Medulla oblongata (tissue), 1 donor: Measurements from ENCODE around the gene VIPR2.

ENCODE experiments used
- DNase-seq: peaks from one replicate; pipeline ENCODE4 v3.0.0-alpha.2; 2015; ENCODE audit errors: extremely low spot score

VIPR2 gene

DNA sequence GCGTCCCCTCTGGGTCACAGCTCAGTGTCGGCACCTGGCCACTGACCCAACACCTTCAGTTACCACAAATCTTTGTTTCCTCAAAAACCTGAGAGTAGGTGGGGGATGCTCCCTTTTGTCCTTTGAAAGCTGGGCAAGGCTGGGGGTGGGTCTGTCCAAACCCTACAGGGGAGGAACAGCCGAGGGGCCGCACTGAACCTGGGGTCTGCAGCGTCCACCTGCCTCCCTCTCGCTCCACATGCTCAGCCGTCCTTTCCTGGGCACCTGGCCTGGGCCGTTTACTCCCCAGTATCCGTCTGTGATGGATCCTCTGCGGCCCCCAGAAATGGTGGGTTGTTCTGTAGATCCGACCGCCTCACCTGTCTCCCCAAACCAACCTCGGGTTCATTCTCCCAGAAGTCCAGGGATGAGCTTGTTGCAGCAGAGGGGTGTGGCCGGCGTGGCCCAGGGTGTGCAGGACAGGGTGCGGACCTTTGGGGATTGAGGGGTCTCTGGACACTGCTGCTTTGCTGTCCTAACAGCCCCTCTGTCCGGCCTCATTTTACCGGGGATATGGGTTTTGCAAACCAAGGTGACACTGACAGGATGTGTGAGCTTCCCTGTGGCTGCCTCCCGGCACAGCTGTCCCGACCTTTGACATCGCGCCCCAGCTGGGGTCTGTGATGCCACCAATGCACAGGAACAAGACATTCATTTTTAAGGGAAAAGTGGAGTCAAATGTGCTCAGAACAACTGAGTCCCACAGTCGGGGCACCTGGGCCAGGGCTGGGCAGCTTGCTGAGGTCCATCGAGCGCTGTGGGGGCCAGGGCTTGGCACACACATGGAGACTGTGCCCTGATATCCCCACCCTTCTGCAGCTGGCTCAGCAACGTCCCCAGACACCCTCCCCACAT lies 115.9 kb downstream of the VIPR2 start:
- DNase-seq = no peak

DNA sequence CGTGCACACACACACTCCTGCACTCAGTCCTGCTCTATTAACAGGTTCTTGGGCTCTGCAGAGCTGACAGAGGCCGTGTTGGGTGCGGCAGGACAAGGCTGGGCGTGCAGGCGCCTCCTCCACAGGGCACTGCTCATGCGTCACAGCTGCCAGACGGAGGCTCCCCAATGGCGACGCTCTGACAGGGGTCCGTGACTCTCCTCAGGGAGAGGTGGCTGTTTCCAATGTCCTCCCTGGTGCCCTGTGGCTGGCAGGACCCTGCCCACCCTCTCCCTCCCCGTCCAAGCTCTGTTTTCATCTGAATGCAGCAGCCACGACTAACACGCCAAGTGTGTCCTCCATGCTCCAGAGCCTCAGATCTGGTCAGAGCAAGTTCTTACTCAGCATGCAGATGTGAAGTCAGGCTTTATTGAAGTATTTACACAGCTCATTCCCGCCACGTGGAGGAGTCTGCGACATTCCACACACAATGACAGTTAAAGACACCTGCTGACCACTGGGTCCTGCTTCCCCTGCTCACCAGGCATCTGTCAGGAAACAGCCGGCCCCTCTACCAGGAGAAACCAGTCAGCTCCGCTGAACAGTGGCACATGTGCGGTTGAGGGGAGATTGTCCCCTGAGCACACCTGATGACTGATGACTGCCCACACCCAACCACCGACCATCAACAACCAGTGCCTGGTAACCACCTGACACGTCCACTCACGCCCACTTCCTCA lies 116.7 kb downstream of the VIPR2 start:
- no peak for DNase-seq

DNA sequence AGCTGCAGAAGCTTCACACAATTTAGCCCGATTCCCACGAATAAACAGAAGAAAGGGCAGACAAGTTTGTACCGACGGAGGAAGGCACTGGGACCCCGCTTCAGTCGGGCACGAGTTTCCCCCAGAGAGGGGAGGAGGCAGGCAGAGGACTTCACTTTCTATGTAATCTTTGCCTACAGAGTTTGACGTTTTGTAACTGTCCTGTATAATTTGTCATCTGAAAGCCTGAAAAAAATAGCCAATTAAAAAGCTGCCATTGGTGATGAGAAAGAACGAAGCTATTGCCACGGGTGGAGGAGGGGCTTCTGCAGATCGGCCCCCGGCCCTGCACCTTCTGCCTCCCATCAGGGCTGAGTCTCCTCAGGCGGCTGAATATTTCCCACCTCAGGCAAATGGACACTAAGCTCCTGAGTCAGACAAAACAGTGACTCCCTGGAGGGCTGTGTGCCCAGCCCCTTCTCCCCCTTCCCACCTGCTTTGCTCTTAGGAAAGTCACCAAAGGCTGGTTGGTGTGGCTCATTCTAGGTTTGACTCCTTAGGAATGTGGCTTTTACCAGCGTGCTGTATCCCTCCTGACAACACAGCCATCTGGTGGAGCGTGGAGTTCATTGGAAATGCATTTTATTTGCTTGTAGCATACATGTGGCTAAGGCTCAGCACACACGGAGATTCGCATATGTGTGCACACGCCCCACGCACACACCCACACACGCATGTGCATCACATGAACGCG lies 117.4 kb downstream of the VIPR2 start:
- DNase-seq = no peak

DNA sequence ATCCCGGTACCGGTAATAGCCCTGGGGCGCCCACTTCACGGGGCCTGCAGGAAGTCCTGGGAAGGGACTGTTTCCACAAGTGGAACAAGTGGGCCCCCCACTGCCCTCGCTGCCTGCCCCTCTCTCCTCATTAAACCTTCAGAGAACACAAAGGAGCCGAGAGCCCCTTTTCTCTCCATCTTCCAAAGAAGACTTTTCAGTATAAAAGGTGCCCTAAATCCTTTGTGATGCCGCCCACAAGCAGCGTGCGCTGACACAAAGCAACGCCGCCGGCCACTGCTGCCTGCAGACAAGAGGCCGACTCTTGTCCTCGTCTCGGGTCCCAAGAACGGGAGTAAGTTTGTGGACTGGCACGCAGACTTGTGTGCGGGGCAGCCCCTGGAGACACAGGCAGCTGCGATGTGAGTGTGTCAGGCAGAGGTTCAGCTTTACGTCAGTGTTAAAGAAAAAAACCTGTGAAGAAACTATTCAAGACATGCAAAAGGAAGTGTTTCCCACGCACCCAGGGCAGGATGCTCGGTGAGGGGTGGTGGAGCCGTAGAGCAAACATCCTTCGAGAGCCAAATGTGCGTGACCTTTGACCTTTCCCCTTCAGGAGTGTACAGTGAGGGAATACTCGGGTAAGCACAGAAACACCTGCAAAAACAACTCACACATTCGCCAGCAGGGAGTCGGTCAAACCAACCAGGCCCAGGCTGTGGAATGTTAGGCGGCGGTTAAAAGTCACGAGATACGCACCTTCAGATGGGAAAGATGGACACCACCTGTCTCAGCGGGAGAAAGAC lies 118.2 kb downstream of the VIPR2 start:
- DNase-seq = no peak

DNA sequence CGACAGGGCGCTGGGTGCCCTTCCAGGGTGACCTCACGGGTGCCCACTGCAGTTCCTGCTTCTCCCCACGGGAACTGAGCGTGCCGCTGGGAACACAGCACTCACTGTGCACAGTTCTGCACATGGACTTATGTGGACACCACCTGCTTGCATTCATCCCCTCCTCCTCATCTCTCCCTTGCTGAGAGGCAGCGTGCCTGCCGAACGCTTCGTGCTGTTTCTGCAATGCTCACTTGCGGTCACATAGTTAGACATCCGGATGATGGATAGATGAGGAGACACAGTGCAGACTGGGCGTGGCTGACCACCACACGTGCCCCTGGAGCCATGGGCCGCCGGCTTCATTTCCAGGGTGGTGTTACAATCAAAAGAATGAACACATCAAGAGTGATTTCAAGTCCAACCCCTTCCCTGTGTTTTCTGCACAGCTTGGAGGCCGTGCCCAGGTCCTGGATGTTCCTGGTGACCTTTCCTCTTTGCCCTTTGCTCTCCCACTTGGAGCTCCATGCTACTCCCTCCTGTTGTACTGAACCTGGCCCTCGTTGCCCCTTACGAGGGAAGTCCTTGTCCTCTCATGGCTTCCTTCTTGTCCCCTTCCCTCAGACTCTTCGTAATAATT lies 119.4 kb downstream of the VIPR2 start:
- no peak for DNase-seq

DNA sequence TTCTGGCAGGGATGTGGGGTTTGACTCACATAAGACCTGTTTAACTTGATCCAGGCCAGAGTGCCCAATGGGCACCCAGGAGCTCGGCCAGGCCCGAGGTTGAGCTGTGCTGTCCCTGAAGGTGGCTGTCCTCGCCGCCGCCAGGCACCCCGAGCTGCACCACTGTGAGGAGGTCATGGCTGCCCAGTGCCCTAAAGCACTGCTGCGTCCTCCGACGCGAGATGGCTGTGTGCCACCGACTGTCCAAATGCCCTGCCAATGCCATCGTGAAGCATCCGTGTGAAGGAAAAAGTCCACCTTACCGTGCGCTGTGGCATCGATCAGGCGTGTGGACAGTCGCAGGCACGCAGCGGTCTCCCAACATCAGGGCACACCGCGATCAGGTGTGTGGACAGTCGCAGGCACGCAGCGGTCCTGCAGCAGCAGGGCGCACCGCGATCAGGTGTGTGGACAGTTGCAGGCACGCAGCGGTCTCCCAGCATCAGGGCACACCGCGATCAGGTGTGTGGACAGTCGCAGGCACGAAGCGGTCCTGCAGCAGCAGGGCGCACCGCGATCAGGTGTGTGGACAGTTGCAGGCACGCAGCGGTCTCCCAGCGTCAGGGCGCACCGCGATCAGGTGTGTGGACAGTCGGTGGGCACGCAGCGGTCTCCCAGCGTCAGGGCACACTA lies 120.3 kb downstream of the VIPR2 start:
- DNase-seq = no peak

DNA sequence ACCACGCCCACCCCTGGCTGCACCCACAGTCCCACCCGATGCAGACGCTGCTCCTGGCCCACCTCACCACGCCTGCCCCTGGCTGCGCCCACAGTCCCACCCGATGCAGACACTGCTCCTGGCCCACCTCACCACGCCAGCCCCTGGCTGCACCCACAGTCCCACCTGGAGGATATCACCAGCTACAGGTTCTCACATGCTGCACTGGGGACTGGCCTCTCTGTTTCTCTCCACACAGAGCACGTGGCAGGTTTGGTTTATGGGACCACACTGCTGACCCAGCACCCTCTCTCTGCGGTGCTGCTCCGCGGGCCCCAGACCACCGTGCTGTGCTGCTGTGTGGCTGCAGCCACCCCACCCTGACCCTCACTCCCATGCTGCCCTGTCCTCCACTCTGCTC lies 120.9 kb downstream of the VIPR2 start:
- no peak for DNase-seq

DNA sequence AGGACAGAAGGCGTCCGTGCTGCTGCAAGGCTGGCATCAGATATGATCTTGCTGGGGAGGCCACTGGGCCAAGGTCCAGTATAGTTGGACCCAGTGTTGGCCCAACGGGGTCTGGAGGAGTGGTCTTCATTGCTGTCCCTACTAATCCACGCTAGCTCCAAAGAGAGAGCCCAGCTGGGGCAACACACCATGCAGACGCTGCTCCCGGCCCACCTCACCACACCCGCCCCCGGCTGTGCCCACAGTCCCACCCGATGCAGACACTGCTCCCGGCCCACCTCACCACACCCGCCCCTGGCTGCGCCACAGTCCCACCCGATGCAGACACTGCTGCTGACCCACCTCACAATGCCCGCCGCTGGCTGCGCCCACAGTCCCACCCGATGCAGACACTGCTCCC lies 121.5 kb downstream of the VIPR2 start:
- DNase-seq = no peak

DNA sequence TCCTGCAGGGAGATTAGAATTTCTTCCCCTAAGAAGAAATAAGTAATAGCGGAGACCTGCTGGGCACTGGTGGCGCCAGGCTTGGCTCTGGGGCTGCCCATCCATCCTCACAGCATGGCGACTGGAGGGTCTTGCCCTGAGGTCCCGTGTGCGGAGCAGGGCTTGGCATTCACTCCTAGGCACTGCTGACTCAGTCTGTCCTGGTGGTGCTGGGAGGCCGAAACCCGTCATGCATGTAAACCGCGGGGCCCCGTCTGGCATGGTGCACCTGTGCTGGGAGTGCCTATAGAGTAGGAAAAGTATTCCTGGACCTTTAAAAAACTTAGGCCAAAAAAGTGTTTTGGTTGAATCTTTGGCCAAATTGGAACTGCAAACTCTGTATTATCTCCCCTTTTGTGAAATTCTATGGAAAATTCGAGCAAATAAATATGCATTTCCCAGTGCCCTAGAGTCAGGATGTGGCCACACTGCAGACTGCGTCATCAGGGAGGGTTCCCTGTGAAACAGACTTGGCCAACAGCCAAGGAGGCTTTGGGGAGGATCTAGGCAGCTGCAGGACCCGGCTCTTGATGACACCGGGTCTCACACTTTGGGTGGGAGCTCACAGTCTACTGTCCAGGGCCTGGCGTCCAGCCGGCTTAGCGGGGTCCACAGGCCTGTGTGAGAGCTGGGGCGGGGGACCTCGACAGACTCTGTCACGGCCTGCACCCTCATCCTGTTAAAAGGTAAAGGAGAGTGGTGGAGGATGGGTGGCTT lies 122.3 kb downstream of the VIPR2 start:
- no peak for DNase-seq

DNA sequence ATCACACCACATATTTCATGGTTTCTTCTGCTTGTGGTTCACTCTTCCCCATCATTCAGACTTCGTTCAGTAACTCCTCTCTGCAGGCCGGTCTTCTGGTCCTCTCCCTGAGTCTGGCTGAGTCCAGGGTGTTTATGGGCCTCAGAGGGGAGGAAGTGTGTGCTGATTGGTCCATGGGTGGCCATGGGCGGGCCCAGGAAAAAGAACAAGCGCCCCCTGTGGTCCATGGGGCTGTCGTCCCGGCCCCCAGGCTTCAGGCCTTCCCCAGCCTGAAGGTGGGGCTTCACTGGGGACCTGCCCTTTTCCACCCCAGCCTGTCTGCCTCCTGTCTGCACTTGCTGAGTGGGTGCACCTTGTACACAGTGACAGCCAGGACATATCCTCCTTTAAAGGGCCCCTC lies 123.7 kb downstream of the VIPR2 start:
- no peak for DNase-seq

DNA sequence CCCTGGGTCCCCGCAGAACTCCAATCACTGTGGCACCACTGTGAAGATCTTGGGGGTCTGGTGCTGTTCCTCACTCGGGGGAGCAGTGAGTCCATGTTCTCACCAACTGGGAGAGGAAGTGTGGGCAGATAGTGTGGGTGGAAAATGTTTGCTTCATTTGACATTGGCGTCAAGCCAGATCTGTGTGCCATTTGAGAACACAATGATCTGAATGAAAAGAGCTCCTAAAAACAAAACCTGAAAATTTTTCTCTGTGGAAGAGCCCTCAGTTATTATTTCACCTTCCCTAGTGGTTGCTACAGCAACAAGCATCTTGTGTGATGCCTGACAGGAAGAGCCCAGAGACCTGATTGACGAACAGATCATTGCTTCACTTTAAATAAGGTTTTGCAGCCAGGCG lies 125.6 kb downstream of the VIPR2 start:
- no peak for DNase-seq

DNA sequence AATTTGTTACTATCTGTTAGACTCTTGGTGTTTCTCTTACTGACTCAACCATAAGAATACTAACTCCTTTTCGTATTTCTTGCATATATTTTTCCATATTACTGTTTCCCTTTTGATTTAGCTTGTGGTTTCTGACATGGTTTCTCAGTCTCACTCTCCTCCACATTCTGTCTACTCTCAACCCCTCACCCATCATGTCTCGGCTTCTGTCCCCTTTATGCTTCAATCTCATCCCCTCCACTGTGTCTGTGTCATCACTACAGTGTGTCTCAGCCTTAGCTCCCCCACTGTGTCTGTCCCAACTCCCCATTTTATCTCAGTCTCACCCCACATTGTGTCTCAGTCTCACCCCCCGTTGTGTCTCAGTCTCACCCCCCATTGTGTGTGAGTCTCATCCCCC lies 126.9 kb downstream of the VIPR2 start:
- no peak for DNase-seq

DNA sequence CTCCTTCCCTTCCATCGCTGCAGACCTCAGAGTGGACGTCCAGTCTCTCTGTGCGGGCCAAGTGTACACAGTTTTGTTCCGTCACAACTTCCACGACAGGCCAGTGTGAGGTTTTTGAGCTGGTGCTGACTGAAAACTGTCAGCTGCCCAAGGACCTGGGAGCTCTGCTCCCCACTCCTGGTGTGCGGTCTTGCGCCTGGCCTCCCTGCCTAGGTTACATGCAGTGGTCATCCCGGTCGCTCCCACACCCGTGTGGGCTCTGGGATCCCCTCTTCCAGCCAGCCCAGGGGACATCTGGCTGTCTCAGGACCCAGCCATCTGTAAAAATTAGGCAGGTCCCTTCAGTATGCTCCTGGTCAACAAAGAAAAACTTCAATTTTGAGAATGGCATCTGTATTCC lies 127.5 kb downstream of the VIPR2 start:
- DNase-seq = no peak

DNA sequence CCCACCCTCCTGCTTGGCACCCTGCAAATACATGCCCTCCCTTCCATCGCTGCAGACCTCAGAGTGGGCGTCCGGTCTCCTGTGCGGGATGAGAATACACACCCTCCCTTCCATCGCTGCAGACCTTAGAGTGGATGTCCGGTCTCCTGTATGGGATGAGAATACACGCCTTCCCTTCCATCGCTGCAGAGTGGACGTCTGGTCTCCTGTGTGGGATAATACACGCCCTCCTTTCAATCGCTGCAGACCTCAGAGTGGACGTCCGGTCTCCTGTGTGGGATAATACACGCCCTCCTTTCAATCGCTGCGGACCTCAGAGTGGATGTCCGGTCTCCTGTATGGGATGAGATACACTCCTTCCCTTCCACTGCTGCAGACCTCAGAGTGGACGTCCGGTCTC lies 128.1 kb downstream of the VIPR2 start:
- DNase-seq = no peak

DNA sequence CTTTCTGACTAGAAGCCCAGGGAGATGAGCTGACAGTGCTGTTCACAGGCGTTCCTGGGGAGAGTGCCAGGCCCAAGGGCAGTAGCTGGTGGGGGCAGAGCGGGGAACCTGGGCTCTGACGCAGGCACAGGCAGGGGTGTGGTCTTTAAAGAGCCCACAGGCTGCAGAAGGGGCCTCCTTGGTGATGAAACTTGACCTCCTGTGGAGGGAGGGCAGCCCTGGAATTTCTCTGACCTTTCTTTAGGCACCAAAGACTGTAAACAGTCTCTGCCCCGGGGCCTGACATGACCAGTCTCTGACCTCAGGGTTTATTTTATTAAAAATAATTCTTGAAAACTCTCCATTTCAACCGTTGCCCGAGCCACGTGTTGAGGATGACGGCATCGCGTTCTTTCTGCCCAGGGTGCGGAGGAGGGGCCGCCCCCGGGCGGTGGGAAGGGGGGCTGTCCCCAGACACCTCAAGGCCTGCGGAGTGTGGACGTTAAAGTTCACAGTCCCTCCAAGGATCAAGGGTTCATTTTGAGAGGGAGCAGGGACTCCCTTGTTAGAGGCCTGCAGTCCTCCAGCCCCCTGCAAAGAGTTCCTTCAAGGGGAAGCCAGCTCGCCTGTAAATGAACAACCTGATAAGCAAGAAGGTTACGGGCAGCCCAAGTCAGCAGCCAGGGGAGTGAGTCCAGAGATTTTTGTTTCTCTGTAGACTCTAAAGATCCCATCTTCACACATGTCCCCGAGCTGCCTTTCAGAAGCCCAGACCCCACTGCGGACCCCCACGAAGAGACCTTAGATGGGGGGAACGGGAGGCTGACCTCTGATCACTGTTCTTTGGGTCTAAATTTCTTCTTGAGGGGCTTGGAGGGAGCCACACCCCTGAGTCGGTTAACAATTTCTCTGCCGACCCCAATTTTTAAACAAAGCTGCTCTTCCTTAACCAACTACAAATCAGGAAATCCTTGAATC lies 128.9 kb downstream of the VIPR2 start:
- no peak for DNase-seq

DNA sequence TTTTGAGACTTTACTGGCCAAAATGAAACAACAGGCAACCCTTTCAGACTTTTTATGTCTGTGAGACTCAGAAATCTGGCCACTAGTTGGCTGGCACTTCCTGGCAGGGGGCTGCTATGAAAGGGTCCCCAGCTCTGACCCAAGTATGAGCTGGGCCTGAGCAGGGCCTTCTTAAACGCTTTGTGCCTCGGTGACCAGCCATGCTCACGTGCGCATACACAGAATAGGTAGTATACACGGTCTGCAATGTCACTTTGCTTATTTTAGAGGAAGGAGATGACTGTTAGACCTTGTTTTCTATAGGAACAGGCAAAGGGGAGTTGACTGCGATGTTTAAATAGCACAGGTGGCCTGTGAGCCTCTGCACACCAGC lies 129.6 kb downstream of the VIPR2 start:
- no peak for DNase-seq

DNA sequence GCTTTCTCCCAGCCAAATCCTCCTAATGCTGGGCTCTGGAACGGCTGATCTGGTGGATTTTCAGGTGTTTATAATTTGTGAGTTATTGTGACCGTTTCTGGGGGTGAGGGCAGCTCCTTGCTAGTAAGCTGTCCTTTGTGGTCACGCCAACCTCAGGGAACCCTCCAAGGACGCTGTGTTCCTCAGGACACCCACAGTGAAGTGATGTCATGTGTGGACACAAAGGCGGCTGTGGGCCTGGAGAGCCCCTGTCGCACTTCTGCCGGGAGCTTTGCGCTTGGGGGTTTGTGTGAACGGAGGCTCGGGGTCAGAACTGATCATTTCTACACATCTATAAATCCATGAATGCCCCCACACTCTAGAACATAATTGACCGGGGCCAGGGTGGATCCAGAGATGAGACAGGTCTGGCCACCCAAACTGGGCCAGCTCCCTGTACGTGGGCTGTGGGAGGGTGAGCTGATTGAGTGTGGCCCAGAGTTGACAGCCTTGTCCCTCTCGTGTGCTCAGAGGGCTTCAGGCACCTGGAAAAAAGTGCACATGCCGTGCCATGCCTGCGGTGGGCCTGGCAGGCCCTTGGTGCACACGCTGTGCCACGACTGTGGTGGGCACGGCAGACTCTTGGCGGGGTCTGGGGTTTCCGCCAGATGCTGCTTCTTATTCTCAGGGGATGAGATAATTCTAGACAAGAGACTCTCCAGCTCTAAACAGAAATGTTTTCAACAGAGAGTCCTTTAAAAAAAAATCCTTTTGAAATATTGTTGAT lies 130.2 kb downstream of the VIPR2 start:
- no peak for DNase-seq

DNA sequence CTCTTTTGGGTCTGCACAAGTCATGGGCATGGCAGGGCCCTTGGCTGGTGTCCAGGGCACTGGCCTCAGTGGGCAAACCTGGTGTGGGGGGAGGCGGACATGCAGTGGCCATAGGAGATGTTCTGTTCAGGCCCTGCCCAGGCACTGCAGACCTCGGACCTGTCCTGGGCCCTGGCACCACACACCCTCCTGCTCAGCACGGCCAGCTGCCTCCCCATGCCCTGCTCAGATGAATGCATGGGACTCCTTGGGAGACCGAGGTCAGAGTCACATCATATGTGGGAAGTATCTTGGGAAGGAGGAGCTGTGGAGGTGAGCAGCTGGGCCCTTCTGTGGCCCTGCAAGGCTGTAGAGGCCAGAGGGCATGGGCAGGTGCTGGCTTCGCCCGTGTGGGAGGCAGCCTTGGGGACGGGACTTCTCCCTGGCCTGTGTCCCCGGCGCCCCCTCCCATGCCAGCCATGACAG lies 130.8 kb downstream of the VIPR2 start:
- DNase-seq = no peak
